HG02571 (cell line): ENCODE results near the gene TBX18.

Experiments used
- ATAC-seq: cut with Tn5 transposase; IDR thresholded peaks from one replicate; pipeline ENCODE4 v1.9.1; 2021; ENCODE audit warnings: mild to moderate bottlenecking, moderate library complexity; ENCODE audit not compliant: unreplicated experiment

Gene TBX18

DNA sequence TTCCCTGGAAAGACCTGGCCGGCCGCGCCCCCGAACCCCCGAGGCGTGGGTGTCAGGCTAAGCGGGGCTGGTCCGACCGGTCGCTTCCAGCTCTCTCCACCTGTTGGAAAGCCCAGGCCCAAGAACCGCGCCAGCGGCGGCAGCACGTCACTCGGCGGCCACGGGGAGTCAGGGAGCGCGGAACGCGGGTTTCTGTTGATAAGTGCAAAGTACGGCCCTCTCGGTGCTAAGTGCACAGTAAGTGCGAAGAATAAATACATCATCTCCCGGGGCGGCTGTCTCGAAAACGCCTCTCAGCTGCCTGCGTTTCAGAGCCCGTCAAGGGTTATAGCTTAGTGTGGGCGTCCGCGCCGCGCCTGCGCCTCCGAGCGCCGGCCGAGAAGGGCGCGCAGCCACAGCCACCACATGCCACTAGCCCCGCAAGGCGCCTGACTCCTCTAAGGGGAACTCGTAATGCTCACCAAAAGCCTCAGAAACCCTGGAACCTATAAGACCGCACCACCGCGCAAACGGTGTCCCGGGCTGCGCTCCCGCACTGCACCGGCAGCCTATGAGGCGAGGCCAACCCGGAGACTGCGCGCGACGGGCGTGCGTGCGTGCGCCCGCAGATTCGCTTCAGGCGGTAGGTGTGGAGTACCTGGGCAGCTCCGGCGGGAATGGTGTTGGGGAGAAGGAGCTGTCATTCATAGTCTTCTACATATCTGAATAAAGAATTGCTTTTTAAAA lies 9.2 kb upstream of the TBX18 start:
- ATAC-seq: no peak

DNA sequence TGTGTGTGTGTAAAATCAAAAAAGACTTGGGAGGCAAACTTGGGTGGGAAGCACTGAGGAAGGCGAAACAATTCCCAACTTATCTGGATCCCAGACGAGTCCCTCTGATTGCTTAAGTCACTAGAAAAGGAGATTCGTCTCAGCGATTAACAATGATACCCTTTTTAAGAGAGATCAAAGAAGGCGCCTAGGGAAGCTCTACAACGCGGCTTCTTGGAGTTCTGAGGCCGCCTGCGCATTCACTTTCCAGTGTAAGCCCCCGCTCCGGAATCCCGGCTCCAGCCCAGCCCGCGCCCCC lies 8.7 kb upstream of the TBX18 start:
- no peak for ATAC-seq

- ATAC-seq: no peak
Measured at GRCh38 chr6:84772428-84773132, 8.2 kb upstream of the TBX18 start.

DNA sequence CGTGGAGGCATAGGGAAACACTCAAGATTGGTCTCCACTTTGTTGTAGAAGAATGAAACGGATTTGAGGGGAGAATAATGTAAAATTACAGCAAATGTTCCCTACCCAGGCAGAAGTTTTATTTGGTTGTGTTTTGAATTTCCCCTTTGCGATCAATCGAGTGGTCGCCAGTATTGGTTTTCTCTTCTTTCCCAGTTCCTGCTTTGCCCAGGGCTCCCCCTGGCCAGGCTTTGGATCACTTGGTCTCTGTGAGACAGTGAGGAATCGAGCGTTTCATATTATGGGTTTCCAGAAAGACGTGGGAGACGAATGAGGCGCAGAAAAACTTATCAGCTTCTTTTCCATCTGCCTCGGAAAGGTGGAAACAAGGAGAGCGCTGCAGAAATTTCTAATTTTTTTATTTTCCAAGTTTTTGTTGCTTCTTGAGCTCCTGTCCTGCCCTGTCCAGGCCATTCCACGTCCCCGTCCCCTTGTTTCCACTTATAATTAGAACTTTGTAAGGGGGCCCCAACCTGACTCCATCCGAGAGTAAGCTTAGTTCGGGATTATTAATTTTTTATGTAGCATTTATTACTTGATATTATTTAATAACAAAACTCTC lies 7.5 kb upstream of the TBX18 start:
- no peak for ATAC-seq

DNA sequence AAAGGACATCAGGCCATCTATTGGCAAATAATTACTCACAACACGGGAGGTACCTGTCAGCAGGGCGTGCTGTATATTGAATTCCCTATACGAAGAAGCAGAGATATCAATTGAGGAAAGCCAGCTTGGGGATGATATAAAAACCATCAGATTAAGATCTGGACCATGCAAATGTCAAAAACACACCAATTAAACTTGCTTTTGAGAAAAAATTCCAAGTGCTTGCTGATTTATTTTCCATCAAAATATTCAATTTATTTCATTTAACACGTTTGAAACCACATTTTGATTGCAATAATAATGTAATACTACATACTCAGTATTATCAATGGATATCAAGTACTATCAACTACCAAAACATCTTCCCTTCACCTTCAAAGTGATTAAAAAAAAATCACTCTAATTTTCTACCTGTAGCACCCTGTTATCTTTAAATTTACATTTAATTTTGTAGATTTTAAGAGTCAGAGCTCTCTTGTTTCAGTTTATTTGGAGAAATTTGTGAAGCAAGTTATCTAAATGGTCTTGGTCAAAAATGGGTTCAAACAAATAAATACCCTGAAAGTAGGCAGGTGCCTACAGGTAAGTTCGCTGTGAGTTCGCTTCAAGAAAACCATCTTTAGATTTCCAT lies 6.8 kb upstream of the TBX18 start:
- ATAC-seq: no peak

- no peak for ATAC-seq
Measured at GRCh38 chr6:84770521-84770920, 6.1 kb upstream of the TBX18 start.

DNA sequence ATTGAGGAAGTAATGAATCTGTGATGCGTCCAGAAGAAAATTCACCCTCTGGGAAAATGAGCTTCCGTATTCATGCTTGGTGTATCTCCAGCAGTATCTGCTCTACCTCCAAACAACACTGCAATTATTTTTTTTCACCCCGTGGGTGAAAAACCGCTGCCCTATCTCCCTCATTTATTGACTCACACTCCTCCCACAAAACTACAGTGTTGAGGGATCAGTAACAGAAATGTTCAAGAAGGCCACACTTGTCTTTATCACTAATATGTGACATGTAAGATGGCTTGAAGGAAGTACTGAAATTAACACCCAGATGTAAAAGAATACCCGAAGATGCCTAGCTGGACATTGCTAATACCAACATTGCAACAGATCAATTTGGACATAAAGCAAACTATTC lies 4.9 kb upstream of the TBX18 start:
- ATAC-seq: no peak

GRCh38 chr6:84768442-84769174 lies 4.2 kb upstream of the TBX18 start:
- no peak for ATAC-seq

- no peak for ATAC-seq
Measured at GRCh38 chr6:84767526-84768201, 3.3 kb upstream of the TBX18 start.

DNA sequence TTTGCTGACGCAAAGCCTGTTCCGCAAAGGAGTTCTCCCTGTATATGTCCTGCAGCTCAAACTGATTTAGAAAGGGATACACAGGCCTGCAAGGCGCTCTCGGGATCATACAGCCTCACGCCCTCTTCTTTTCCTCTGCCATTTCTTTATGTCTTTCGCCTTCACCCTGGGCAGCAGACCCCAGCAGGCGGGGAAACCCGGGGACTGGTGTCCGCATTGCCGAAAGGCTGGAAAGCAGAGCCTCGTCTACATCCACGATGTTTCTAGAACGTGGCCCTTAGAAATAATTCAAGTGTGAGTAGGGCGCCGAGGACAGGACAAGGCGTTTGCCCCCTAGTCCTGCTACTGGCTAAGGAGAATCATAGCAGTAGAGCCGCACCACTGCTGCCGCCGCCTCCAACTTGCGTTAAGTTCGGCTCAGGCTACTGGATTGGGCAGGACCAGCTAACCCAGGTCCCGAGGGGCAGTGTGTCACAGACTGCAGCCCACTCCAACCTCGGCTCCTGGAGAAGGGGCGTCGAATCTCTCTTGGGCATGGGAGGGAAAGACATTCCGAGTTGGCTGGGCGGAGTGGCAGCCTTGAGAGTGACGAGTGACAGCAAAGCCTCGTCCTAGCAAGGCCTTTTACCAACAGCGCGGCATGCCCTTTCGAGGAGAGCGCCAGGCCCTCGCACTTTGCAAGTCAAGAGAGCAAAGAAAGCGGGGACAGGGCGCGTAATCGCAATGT lies 2.6 kb upstream of the TBX18 start:
- no peak for ATAC-seq

GRCh38 chr6:84766118-84766798 lies 1.9 kb upstream of the TBX18 start:
- ATAC-seq: no peak

- ATAC-seq: no peak
Measured at GRCh38 chr6:84763886-84764331, 489 bp downstream of the TBX18 start.

- ATAC-seq: no peak
Measured at GRCh38 chr6:84763003-84763885, 1.2 kb downstream of the TBX18 start.

DNA sequence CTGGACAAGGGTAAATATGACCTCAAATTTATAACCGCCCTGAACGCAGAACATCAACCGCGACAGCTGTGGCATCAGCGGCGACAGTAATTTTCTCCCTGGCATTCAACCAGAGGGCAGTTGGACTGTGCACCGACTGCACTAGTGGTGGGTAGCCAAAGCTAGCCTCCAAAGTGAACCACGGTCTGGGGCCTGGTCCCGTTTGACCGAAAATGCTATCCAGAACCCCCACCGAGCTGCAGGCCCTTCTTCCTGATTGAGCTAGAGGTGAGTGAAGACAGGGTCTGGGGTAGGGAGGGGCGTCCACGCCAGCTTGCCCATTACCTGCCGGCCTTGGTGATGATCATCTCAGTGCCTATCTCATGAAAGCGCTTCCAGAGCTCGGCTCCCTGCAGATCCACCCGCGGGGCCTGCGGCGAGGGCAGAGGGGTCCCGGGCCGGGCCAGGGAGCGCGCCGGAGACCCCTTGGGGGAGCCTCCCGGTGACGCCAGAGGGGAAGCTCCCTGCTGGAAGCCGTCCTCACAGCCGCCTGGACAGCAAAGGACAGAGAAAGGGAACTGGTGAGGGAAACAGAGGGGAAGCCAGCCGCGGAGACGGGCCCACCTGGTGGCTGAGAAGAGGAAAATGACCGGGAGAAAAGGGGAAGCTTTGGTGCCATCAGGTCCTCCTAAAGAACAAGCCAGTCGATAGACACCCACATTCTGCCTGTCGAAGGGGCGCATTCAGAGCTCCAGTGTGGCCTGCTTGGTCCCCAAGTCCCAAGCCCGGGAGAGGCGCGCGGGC lies 2.0 kb downstream of the TBX18 start:
- ATAC-seq: no peak

DNA sequence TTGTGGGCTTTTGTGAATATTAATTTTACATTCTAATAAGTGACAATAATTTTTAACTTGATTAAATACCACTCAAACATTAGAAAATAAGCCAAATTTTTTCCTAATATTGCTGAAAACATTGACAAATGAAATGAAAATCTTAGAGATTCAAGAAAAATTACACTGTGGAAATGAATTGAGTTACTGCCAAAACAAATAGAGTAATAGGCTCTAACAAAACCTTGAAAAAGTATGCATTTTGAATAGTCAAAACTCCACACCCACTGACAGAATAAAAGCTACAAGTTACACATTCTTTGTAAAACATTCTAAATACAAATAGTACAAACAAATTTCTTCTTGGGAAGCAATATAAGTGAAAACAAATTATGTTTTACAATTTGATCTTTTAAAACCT lies 5.9 kb downstream of the TBX18 start:
- ATAC-seq: no peak

GRCh38 chr6:84756877-84757276 lies 7.5 kb downstream of the TBX18 start:
- ATAC-seq: no peak

GRCh38 chr6:84756466-84756865 lies 7.9 kb downstream of the TBX18 start:
- no peak for ATAC-seq

- ATAC-seq: no peak
Measured at GRCh38 chr6:84753173-84753572, 11.2 kb downstream of the TBX18 start.
